Measurements from ENCODE around the gene CA12.

DNA sequence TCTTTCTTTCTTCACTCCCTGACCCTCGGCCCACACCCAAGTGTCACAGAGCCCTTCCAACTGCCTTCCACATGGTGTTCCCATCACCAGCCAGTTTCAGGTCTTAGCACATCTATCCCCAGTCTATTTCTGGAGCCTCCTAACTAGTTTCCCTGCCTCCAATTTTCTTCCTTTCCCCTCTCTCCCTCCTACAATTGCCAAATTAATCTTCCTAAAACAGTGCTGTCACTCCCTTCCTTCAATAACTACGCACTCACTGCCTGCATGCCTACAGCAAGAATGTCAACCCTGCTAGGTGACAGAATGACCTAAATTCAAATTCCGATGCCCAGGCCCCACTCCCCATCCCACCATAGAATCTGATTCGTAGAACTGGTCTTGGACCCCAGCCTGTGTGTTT is 36.1 kb upstream of the CA12 start:
- TF ChIP-seq POLR2AphosphoS5 (IDR thresholded peaks at IDR 0.05; ENCODE audit: borderline replicate concordance, low read depth, low read length): no peak
- no peak for TF ChIP-seq EZH2 (IDR thresholded peaks at IDR 0.05)
- no peak for TF ChIP-seq FOXP2 (optimal IDR thresholded peaks at IDR 0.05; ENCODE audit: control extremely low read depth, extremely low read length, insufficient read depth)
